Esophagus muscularis mucosa (tissue), 4 donors: ENCODE results near the gene MAST3. TPM values are rescaled to one million over a fixed set of nuclear protein-coding genes. Genes with fewer than 3 reads are reported as not detected.

Source experiments
- DNase-seq: peaks from one replicate; pipeline ENCODE4 v3.0.0-alpha.2; 2017; ENCODE audit errors: extremely low spot score
- H3K27ac ChIP-seq, 4 donors: fragments of 200-600 bp; sonication (generic); replicated peaks in 1 of 4; 1 replicate in 3 of 4; 2 replicates in 1 of 4; pipeline ENCODE4 v1.5.1; 2016 to 2019; ENCODE audit warnings: mild to moderate bottlenecking in 1 of 4
- H3K27me3 ChIP-seq, 4 donors: fragments of 200-600 bp; sonication (generic); one replicate each; pipeline versions ENCODE4 v1.5.1 to v1.6.0; 2016 to 2019
- H3K36me3 ChIP-seq, 4 donors: fragments of 200-600 bp; sonication (generic); one replicate each; pipeline ENCODE4 v1.5.1; 2016 to 2019
- H3K4me1 ChIP-seq, 4 donors: fragments of 200-600 bp; sonication (generic); one replicate each; pipeline ENCODE4 v1.5.1; 2016 to 2019
- H3K4me3 ChIP-seq, 4 donors: fragments of 200-600 bp; sonication (generic); 1 replicate in 2 of 4; 2 replicates in 2 of 4; pipeline ENCODE4 v1.5.1; 2016 to 2019; ENCODE audit warnings: mild to moderate bottlenecking in 4 of 4, moderate library complexity in 1 of 4
- H3K9me3 ChIP-seq, 4 donors: fragments of 200-600 bp; sonication (generic); 1 replicate in 3 of 4; 2 replicates in 1 of 4; pipeline ENCODE4 v1.5.1; 2016 to 2019
- CTCF ChIP-seq, 3 experiments: fragments of 200-600 bp in 2 of 3; fragments of 450-650 bp in 1 of 3; sonication (generic) in 2 of 3; IDR thresholded peaks; one replicate each; pipeline ENCODE4 v1.5.1; 2017 to 2019; ENCODE audit warnings: antibody characterized with exemption in 3 of 3, mild to moderate bottlenecking in 2 of 3, moderate library complexity in 1 of 3
- EP300 ChIP-seq: sonication (generic); formaldehyde crosslinking; IDR thresholded peaks from one replicate; pipeline ENCODE4 v1.6.1; 2017; ENCODE audit warnings: antibody characterized with exemption
- POLR2A ChIP-seq: fragments of 450-650 bp; IDR thresholded peaks from one replicate; pipeline ENCODE4 v1.6.1; 2017; ENCODE audit warnings: antibody characterized with exemption, moderate library complexity, mild to moderate bottlenecking, low read depth
- POLR2AphosphoS5 ChIP-seq, 2 donors: sonication (generic); formaldehyde crosslinking; IDR thresholded peaks; one replicate each; pipeline ENCODE4 v1.6.1; 2017; ENCODE audit warnings: antibody characterized with exemption in 2 of 2
- WGBS: methylation state at CpG from one replicate; pipeline ENCODE4 v1.1.5; 2018; 5-methylcytosine and 5-hydroxymethylcytosine counted together
- intact Hi-C: fragments of 100-400 bp; cut with DNase I; formaldehyde crosslinking; loops from one replicate; pipeline ENCODE4 v1.15.1; 2023
- total RNA-seq, 4 donors: library from RNA; depleted of rRNA; stranded (reverse); fragments of >200 nt; gene quantifications; one replicate each; pipeline versions ENCODE4 v1.1.0 to v1.2.1, GENCODE V29; 2016

The MAST3 gene
- total RNA-seq, 4 donors from 2014 or later: 5.0 to 8.5 (median 6.4) TPM

GRCh38 chr19:18168673-18169381 lies 71.2 kb downstream of the MAST3 start:
- Histone ChIP-seq H3K27me3 (no peaks in the 10 kb centered on the region), H3K36me3 (peaks cover 32 to 63% (median 48%) of the 10 kb centered on the region in 4 donors), H3K4me3 (no peak overlapping the region), H3K4me1 (peaks cover 8 to 17% (median 15%) of the 10 kb centered on the region in 4 donors), H3K9me3 (no peaks in the 10 kb centered on the region), H3K27ac (no peak overlapping the region)
- no peak for DNase-seq
- 94% methylated on average over 33 of the region's 66 CpGs for WGBS
- no peak for TF ChIP-seq POLR2AphosphoS5 (IDR thresholded peaks at IDR 0.05)
- no peak for TF ChIP-seq POLR2A
- no peak for TF ChIP-seq CTCF (IDR thresholded peaks at IDR 0.05)
- no peak for TF ChIP-seq EP300
- intact Hi-C loops: loop anchor here (2.0 kb wide), 1 partner anchor 56 kb away; no protein-coding TSS in a partner anchor

GRCh38 chr19:18170714-18171255 lies 73.2 kb downstream of the MAST3 start:
- H3K4me1 ChIP-seq: peaks cover 15 to 34% (median 26%) of the 10 kb centered on the region in 4 donors
- DNase-seq: no peak
- TF ChIP-seq EP300 (no peak), POLR2AphosphoS5 (IDR thresholded peaks at IDR 0.05) (peak; percentile 20 to 46)
- 54% methylated on average over 14 of the region's 16 CpGs for WGBS
- no peaks in the 10 kb centered on the region for H3K9me3 ChIP-seq
- H3K4me3 ChIP-seq: no peak overlapping the region
- intact Hi-C loops: no loop called here
- H3K36me3 ChIP-seq: peaks cover 27 to 43% (median 40%) of the 10 kb centered on the region in 4 donors
- H3K27ac ChIP-seq: peak overlapping the region; percentile 38 to 72 (median 58)
- H3K27me3 ChIP-seq: no peaks in the 10 kb centered on the region

- H3K9me3 ChIP-seq: no peaks in the 10 kb centered on the region
- DNase-seq: no peak
- no peak overlapping the region for H3K4me3 ChIP-seq
- no peaks in the 10 kb centered on the region for H3K27me3 ChIP-seq
- TF ChIP-seq CTCF (IDR thresholded peaks at IDR 0.05): no peak
- peak in 1 of 2 donors; percentile 11 for TF ChIP-seq POLR2AphosphoS5 (IDR thresholded peaks at IDR 0.05)
- intact Hi-C loops: no loop called here
- peaks cover 15 to 34% (median 26%) of the 10 kb centered on the region in 4 donors for H3K4me1 ChIP-seq
- peaks cover 17 to 33% (median 30%) of the 10 kb centered on the region in 4 donors for H3K36me3 ChIP-seq
- H3K27ac ChIP-seq: peak overlapping the region; percentile 34 to 72 (median 49)
- WGBS: 85% methylated on average over 7 of the region's 8 CpGs
These were observed 74.2 kb downstream of the MAST3 start for GRCh38 chr19:18171605-18172327.

- DNase-seq: no peak
- Histone ChIP-seq H3K27me3 (no peaks in the 10 kb centered on the region), H3K4me1 (peaks cover 15 to 34% (median 26%) of the 10 kb centered on the region in 4 donors), H3K27ac (peak overlapping the region; percentile 18 to 72 (median 60)), H3K9me3 (no peaks in the 10 kb centered on the region), H3K4me3 (no peak overlapping the region), H3K36me3 (peaks cover 10 to 26% (median 22%) of the 10 kb centered on the region in 4 donors)
- TF ChIP-seq CTCF (IDR thresholded peaks at IDR 0.05): no peak
- intact Hi-C loops: no loop called here
- 67% methylated on average over 4 of the region's 7 CpGs for WGBS
These were observed 74.9 kb downstream of the MAST3 start for GRCh38 chr19:18172331-18173053.
